NT2/D1 (cell line): Measurements from ENCODE around the gene GAS7.

Experiments used
- DNase-seq: peaks from one replicate; pipeline ENCODE4 v3.0.0-alpha.2; 2011; ENCODE audit warnings: low read depth, low spot score
- H3K27me3 ChIP-seq: 2 replicates; pipeline ENCODE4 v1.6.0; 2011; ENCODE audit warnings: mild to moderate bottlenecking; ENCODE audit not compliant: insufficient read length, insufficient read depth
- H3K36me3 ChIP-seq: 2 replicates; pipeline ENCODE4 v1.6.1; 2011; ENCODE audit warnings: mild to moderate bottlenecking, low read length, mixed read lengths; ENCODE audit not compliant: insufficient read depth, insufficient read length
- H3K4me1 ChIP-seq: 2 replicates; pipeline ENCODE4 v1.5.1; 2011; ENCODE audit not compliant: insufficient read depth, insufficient read length
- H3K4me3 ChIP-seq: 2 replicates; pipeline ENCODE4 v1.5.1; 2011; ENCODE audit warnings: low read depth; ENCODE audit not compliant: insufficient read length
- H3K9ac ChIP-seq: 2 replicates; pipeline ENCODE4 v1.6.0; 2011; ENCODE audit warnings: low read depth; ENCODE audit not compliant: insufficient read length
- H3K9me3 ChIP-seq: 2 replicates; pipeline ENCODE4 v1.5.1; 2011; ENCODE audit warnings: mild to moderate bottlenecking, low read length; ENCODE audit not compliant: insufficient read depth
- SUZ12 ChIP-seq: IDR thresholded peaks from 2 replicates; pipeline ENCODE4 v1.6.1; 2011; ENCODE audit not compliant: insufficient read length, insufficient read depth; ENCODE audit errors: extremely low read depth
- YY1 ChIP-seq: IDR thresholded peaks from 2 replicates; pipeline ENCODE4 v1.6.1; 2011; ENCODE audit not compliant: insufficient read length, insufficient read depth
- ZNF274 ChIP-seq: IDR thresholded peaks from 2 replicates; pipeline ENCODE4 v1.6.1; 2011; ENCODE audit warnings: mild to moderate bottlenecking, low read depth, low read length

GAS7 gene

GRCh38 chr17:9944704-9945103 lies 253.7 kb downstream of the GAS7 start:
- Histone ChIP-seq H3K36me3 (peaks cover 35% of the 10 kb centered on the region), H3K9ac (no peak overlapping the region), H3K4me1 (no peaks in the 10 kb centered on the region), H3K9me3 (no peaks in the 10 kb centered on the region), H3K4me3 (no peak overlapping the region), H3K27me3 (no peaks in the 10 kb centered on the region)
- no peak for DNase-seq
- TF ChIP-seq YY1, result no peak
- TF ChIP-seq ZNF274, result no peak
- TF ChIP-seq SUZ12, result no peak

DNA sequence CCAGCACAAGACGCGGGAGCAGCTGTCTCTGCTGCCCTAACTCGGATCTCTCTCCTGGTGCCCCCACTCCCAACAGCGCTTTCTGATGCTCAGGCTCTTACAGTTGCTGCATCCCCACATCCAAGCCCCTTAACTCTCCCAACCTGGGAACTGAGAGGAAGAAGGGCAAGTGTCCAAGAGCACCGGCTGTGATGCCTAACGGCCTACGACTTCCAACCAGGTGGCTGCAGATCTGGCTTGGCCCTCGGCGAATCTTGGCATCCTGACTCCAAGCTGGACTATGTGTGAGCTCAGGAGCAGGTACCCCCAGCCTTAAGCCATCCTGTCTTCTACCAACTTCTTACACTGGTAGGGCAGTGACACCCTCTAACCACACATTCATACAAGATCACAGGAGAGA lies 255.1 kb downstream of the GAS7 start:
- H3K4me3 ChIP-seq, result no peak overlapping the region
- H3K4me1 ChIP-seq, result no peaks in the 10 kb centered on the region
- peaks cover 4% of the 10 kb centered on the region; the same call in 1 of the 2 replicates for H3K9me3 ChIP-seq
- no peak overlapping the region for H3K9ac ChIP-seq
- TF ChIP-seq SUZ12 (no peak), YY1 (no peak), ZNF274 (no peak)
- peaks cover 38% of the 10 kb centered on the region for H3K36me3 ChIP-seq
- no peaks in the 10 kb centered on the region for H3K27me3 ChIP-seq
- no peak for DNase-seq

DNA sequence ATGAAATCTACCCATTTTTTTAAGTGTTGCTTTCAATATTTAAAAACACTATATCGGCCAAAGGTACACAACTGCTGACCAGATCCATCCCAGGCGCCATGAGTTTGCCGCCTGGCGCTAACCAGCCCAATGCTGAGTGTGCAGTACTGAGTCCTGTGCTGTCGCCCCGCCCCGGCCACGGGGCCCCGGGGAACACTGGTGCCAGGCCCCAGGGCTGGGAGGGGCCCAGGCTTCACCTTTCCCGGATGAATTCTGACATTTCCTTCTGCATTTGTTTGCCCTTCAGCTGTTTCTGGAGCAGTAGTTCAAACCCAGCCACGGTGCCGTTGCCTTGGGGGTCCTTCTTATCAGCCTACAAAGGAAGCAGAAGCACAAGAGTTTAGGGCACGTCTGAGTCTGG lies 255.5 kb downstream of the GAS7 start:
- TF ChIP-seq YY1, result no peak
- no peak for TF ChIP-seq ZNF274
- no peak for TF ChIP-seq SUZ12
- DNase-seq, result no peak

GRCh38 chr17:9941305-9941704 lies 257.1 kb downstream of the GAS7 start:
- no peaks in the 10 kb centered on the region for H3K27me3 ChIP-seq
- H3K36me3 ChIP-seq, result peaks cover 33% of the 10 kb centered on the region
- no peak for DNase-seq
- H3K4me3 ChIP-seq, result no peak overlapping the region
- no peaks in the 10 kb centered on the region for H3K4me1 ChIP-seq
- H3K9ac ChIP-seq, result no peak overlapping the region
- no peak for TF ChIP-seq SUZ12
- no peak for TF ChIP-seq YY1
- no peak for TF ChIP-seq ZNF274
- H3K9me3 ChIP-seq, result peaks cover 4% of the 10 kb centered on the region; the same call in 1 of the 2 replicates

More for the DNA sequence above, 255.5 kb downstream of the GAS7 start:
- no peak overlapping the region for H3K4me3 ChIP-seq
- H3K9ac ChIP-seq, result no peak overlapping the region
- peaks cover 38% of the 10 kb centered on the region for H3K36me3 ChIP-seq
- H3K27me3 ChIP-seq, result no peaks in the 10 kb centered on the region
- peaks cover 4% of the 10 kb centered on the region; the same call in 1 of the 2 replicates for H3K9me3 ChIP-seq
- no peaks in the 10 kb centered on the region for H3K4me1 ChIP-seq

GRCh38 chr17:9940841-9941240 lies 257.6 kb downstream of the GAS7 start:
- no peak for DNase-seq
- no peak overlapping the region for H3K9ac ChIP-seq
- H3K9me3 ChIP-seq, result peaks cover 4% of the 10 kb centered on the region; the same call in 1 of the 2 replicates
- no peak for TF ChIP-seq SUZ12
- TF ChIP-seq ZNF274, result no peak
- TF ChIP-seq YY1, result no peak
- H3K27me3 ChIP-seq, result no peaks in the 10 kb centered on the region
- H3K4me1 ChIP-seq, result no peaks in the 10 kb centered on the region
- H3K36me3 ChIP-seq, result peaks cover 32% of the 10 kb centered on the region
- H3K4me3 ChIP-seq, result no peak overlapping the region

DNA sequence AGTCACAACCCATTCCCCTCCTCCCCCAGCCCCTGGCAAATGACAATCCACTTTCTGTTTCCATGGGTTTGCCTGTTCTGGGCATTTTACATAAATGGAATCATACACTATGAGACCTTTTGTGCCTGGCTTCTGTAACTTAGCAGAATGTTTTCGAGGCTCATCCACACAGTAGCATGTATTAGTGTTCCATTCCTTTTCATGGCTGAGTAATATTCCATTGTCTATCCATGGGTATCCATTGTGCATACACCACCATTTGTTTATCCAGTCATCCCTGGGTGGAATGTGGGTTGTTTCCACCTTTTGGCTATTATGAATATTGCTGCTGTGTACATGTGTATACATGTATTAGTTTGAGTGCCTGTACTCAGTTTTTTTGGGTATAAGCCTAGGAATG lies 259.6 kb downstream of the GAS7 start:
- no peak for TF ChIP-seq YY1
- no peak for TF ChIP-seq SUZ12
- TF ChIP-seq ZNF274, result no peak
- H3K9me3 ChIP-seq, result peaks cover 4% of the 10 kb centered on the region; the same call in 1 of the 2 replicates
- no peak for DNase-seq
- no peak overlapping the region for H3K4me3 ChIP-seq
- H3K4me1 ChIP-seq, result no peaks in the 10 kb centered on the region
- H3K27me3 ChIP-seq, result no peaks in the 10 kb centered on the region
- H3K36me3 ChIP-seq, result peaks cover 36% of the 10 kb centered on the region
- H3K9ac ChIP-seq, result no peak overlapping the region

DNA sequence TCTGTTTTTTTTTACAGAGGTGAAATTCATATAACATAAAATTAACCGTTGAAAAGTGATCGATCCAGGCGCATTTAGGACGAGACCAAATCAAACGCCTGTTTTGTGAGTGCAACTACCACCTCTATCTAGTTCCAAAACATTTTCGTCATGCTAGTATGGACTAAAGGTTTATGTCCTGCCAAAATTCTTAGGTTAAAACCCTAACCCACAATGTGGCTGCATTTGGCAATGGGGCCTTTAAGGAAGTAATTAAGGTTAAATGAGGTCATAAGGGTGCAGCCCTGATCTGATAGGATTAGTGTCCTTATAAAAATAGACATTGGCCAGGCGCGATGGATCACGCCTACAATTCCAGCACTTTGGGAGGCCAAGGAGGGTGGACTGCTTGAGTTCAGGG lies 260.5 kb downstream of the GAS7 start:
- no peak for DNase-seq
- Histone ChIP-seq H3K9ac (no peak overlapping the region), H3K4me3 (no peak overlapping the region), H3K9me3 (peaks cover 4% of the 10 kb centered on the region; the same call in 1 of the 2 replicates), H3K4me1 (no peaks in the 10 kb centered on the region), H3K27me3 (no peaks in the 10 kb centered on the region), H3K36me3 (peaks cover 37% of the 10 kb centered on the region)
- TF ChIP-seq YY1 (no peak), ZNF274 (no peak), SUZ12 (no peak)
